HG03457 (cell line): ENCODE results near the gene DDX25.
"Not testable (repeated sequence)": the region's sequence is repeated elsewhere in the genome, so short reads cannot be mapped to it uniquely, and the experiment has no call there.

Source experiments
- ATAC-seq: cut with Tn5 transposase; IDR thresholded peaks from one replicate; pipeline ENCODE4 v1.9.1; 2021; ENCODE audit warnings: moderate number of reproducible peaks; ENCODE audit not compliant: unreplicated experiment

The DDX25 gene

GRCh38 chr11:125903711-125904659 lies at the start of gene DDX25:
TSS of gene DDX25 (plus strand) at chr11:125904508. CDS start at chr11:125904518, 10 bp downstream.
- ATAC-seq = no peak

DNA sequence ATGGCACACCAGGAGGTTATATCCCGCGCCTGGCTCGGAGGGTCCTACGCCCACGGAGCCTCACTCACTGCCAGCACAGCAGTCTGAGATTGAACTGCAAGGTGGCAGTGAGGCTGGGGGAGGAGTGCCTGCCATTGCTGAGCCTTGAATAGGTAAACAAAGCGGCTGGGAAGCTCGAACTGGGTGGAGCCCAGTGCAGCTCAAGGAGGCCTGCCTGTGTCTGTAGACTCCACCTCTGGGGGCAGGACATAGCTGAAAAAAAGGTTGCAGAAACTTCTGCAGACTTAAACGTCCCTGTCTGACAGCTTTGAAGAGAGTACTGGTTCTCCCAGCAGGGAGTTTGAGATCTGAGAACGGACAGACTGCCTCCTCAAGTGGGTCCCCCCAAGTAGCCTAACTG lies 46.6 kb upstream of the DDX25 start:
- not testable (repeated sequence) for ATAC-seq

- not testable (repeated sequence) for ATAC-seq
Observed at GRCh38 chr11:125862786-125863185, 41.5 kb upstream of the DDX25 start.

GRCh38 chr11:125865354-125865753 lies 39.0 kb upstream of the DDX25 start:
- not testable (repeated sequence) for ATAC-seq

GRCh38 chr11:125869521-125869920 lies 34.8 kb upstream of the DDX25 start:
- no peak for ATAC-seq

- ATAC-seq = no peak
Observed at GRCh38 chr11:125871391-125872137, 32.7 kb upstream of the DDX25 start.

DNA sequence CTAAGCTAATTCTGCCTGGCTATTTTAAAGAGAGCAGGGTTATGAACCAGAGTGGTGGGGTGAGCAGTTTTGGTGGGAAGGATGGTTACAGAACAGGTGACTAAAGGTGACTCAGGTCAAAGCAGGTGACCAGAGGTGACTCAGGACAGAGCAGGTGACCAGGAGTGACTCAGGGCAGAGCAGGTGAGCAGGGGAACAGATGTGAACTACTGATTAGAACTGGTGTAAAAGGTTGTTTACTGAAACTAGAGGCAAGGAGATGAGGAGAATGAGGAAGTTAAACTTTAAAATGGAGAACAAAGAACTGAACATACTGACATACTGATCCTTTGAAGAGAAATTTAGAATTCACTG lies 32.2 kb upstream of the DDX25 start:
- ATAC-seq = no peak

GRCh38 chr11:125873881-125874555 lies 30.3 kb upstream of the DDX25 start:
- no peak for ATAC-seq

- ATAC-seq = no peak
Observed at GRCh38 chr11:125874556-125875124, 29.7 kb upstream of the DDX25 start.

DNA sequence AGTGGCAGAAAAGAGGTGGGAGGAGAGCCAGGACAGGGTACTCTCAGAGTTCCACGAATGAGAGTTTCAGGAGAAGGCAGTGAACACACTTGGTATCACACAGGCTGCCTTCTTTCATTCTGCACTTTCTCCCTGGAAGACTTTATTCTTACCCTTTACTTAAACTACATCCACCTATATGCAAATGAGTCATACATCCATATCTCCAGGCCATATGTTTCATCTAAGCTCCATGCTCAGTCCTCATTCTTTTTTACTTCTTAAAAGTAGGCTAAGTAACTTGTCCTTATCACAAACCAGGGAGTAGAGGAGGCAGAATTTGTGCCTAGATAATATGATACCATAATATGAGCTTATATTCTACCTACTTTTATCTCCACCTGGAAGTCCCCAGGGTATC lies 23.0 kb upstream of the DDX25 start:
- no peak for ATAC-seq

DNA sequence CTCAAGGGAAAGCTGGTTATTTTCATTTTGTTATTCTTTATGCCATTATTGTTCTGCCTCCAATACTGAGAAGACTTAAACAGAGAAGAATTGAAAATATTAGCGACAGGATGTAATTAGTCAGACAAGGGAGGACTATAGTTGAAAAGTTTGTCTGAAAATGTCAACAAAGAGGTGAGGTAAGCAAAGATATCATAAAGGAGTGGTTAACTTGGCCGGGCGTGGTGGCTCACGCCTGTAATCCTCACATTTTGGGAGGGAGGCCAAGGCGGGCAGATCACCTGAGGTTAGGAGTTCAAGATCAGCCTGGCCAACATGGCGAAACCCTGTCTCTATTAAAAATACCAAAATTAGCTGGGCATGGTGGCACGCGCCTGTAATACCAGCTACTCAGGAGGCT lies 20.9 kb upstream of the DDX25 start:
- no peak for ATAC-seq

GRCh38 chr11:125886997-125887372 lies 17.3 kb upstream of the DDX25 start:
- ATAC-seq = peak; percentile 26

- ATAC-seq = peak; percentile 86
Observed at GRCh38 chr11:125887373-125888324, 16.7 kb upstream of the DDX25 start, which contains the start of gene HYLS1. TSS of gene HYLS1 (plus strand) at chr11:125887668. CDS start at chr11:125899369, 11,701 bp downstream.

GRCh38 chr11:125890447-125891100 lies 13.7 kb upstream of the DDX25 start:
- no peak for ATAC-seq

- ATAC-seq = no peak
Observed at GRCh38 chr11:125892071-125892470, 12.2 kb upstream of the DDX25 start.

DNA sequence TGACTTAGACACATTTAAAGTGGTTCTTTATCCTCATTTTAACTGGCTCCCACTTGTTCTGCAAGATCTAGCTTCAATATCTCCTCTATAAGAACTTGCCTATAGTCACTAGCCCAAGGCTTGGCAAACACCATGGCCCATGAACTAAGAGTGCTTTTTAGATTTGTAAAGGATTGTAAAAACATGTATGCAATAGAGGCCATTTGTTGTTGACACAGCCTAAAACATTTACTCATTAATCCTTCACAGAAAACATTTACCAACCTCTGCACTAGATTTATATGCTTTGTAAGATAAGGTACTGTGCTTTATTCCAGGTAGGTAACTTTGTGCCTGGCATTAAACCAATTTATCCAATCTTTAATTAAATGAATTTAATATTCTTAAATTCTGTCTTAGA lies 11.3 kb upstream of the DDX25 start:
- no peak for ATAC-seq

DNA sequence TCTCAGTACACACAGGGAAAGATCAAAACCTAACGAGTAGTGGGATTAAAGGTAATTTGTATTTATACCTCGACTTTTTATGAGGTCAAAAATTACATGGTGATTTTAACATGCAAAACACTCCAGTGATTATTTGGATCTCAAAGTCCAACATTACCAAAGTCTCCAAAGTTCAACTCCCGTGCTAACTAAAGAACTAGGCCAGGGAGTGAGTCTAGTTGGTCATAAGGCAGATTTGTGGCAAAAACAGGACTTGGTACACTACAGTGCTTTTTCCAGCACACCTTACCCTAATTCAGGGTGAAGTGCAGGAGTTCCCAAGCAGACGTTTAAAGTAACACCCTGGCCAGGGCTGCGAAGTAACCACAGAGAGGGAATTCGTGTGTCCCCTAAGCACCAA lies 2.4 kb upstream of the DDX25 start:
- no peak for ATAC-seq

DNA sequence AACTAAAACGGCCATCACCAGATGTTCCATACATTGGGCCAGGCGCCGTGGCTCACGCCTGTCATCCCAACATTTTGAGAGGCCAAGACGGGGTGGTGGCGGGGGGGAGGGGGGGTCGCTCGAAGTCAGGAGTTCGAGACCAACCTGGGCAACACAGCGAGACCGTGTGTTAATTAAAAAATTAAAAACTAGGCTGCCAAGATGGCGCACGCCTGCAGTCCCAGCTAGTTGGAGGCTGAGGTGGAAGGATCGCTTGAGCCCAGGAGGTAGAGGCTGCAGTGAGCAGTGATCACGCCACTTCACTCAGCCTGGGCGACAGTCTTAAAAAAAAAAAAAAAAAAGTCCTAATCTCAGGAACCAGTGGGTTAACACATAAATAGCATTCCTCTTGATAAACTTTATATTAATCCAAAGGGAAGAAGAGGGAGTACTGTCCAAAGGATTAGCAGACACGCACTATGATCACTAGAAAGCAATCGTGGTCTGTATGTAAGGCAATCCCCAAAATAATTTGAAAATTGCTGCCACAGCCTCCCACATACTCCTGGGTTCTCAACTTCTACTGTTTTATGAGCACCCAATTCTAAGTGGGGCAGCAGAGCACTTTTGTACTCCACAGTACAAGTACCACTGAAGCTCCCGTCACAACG lies 1.9 kb upstream of the DDX25 start:
- no peak for ATAC-seq
